ENCODE data around the gene ARPC1A. TPM values are rescaled to one million over a fixed set of nuclear protein-coding genes. Genes with fewer than 3 reads are reported as not detected.

Gene ARPC1A
- total RNA-seq, 3 donors from 2014 or later (not counting 1 experiment from before 2014, with no cell fraction given): 38.1 to 48.1 (median 47.9) TPM

DNA sequence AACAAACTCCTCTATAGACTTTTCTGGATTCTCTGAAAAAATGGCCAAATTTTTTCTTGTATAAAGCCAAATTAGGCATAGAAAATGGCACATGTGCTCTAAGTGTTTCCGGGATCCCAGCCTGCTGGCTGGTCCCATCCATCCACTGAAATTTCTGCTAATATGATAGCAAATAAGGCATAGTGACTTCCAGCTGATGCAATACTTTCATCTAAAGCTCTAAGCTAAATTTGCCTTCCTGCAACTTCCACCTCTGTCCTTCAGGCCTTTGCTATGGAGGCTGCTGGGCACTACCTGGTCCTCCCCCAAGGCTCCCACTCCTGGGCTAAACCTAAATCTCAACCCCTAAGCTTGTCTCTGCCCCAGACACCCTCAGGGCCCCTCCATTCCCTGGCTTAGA lies 32.5 kb upstream of the ARPC1A start:
- H3K4me1 Mint-ChIP-seq: no peaks in the 10 kb centered on the region
- DNase-seq: no peak
- ATAC-seq: no peak
- TF ChIP-seq, protein P1, sequence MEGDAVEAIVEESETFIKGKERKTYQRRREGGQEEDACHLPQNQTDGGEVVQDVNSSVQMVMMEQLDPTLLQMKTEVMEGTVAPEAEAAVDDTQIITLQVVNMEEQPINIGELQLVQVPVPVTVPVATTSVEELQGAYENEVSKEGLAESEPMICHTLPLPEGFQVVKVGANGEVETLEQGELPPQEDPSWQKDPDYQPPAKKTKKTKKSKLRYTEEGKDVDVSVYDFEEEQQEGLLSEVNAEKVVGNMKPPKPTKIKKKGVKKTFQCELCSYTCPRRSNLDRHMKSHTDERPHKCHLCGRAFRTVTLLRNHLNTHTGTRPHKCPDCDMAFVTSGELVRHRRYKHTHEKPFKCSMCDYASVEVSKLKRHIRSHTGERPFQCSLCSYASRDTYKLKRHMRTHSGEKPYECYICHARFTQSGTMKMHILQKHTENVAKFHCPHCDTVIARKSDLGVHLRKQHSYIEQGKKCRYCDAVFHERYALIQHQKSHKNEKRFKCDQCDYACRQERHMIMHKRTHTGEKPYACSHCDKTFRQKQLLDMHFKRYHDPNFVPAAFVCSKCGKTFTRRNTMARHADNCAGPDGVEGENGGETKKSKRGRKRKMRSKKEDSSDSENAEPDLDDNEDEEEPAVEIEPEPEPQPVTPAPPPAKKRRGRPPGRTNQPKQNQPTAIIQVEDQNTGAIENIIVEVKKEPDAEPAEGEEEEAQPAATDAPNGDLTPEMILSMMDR (IDR thresholded peaks at IDR 0.05): no peak
- H3K4me3 ChIP-seq (ENCODE audit: low read length): no peak overlapping the region
- H3K9me3 Mint-ChIP-seq: no peaks in the 10 kb centered on the region
- H3K9me3 ChIP-seq (ENCODE audit: control insufficient read depth, insufficient read depth, low read length): no peaks in the 10 kb centered on the region
- H3K36me3 Mint-ChIP-seq: no peaks in the 10 kb centered on the region
- H3K27ac ChIP-seq (ENCODE audit: low read length): no peak overlapping the region
- no peak overlapping the region for H3K4me3 Mint-ChIP-seq
- intact Hi-C loops (cut with micrococcal nuclease): no loop called here
- no peaks in the 10 kb centered on the region for H3K27me3 Mint-ChIP-seq (ENCODE audit: low read depth in 2 of 2)
- no peaks in the 10 kb centered on the region for H3K36me3 ChIP-seq (ENCODE audit: control insufficient read depth, insufficient read depth, low read length)
- H3K27ac Mint-ChIP-seq: no peak overlapping the region
- H3K4me1 ChIP-seq (ENCODE audit: control insufficient read depth, insufficient read depth, low read length): no peaks in the 10 kb centered on the region
- no peaks in the 10 kb centered on the region for H3K27me3 ChIP-seq (ENCODE audit: control insufficient read depth, insufficient read depth, low read length)
- WGBS (ENCODE audit: insufficient coverage): 100% methylated on average over 1 of the region's 1 CpG

DNA sequence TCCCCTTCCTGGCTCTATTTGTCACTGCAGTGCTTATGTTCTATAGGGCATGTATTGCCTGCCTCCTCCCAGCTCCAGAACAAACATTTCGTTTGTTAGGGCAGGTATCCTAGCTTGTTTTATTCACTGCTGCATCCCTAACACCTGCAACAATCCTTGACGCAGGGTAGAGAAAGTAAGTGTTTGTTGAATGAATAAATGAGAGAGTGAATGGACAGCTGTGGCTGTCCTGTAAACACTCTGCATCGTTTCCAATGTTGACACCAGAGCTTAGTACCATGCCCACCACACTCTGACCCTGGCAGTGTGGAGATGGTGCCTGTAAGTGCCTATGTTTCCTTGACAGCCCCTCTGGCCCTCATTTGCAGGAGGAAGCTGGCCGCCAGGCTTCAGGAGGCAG lies 32.0 kb upstream of the ARPC1A start:
- no peaks in the 10 kb centered on the region for H3K4me1 ChIP-seq (ENCODE audit: control insufficient read depth, insufficient read depth, low read length)
- Mint-ChIP-seq H3K4me1 (no peaks in the 10 kb centered on the region), H3K4me3 (no peak overlapping the region), H3K27ac (no peak overlapping the region), H3K9me3 (no peaks in the 10 kb centered on the region), H3K27me3 (ENCODE audit: low read depth in 2 of 2) (no peaks in the 10 kb centered on the region), H3K36me3 (no peaks in the 10 kb centered on the region)
- H3K36me3 ChIP-seq (ENCODE audit: control insufficient read depth, insufficient read depth, low read length): no peaks in the 10 kb centered on the region
- no peaks in the 10 kb centered on the region for H3K27me3 ChIP-seq (ENCODE audit: control insufficient read depth, insufficient read depth, low read length)
- DNase-seq (no peak), ATAC-seq (no peak)
- H3K9me3 ChIP-seq (ENCODE audit: control insufficient read depth, insufficient read depth, low read length): no peaks in the 10 kb centered on the region
- intact Hi-C loops (cut with micrococcal nuclease): no loop called here
- WGBS (ENCODE audit: insufficient coverage): 80% methylated on average over 3 of the region's 4 CpGs
- H3K27ac ChIP-seq (ENCODE audit: low read length): no peak overlapping the region
- TF ChIP-seq, protein P1 (IDR thresholded peaks at IDR 0.05): no peak
- no peak overlapping the region for H3K4me3 ChIP-seq (ENCODE audit: low read length)

DNA sequence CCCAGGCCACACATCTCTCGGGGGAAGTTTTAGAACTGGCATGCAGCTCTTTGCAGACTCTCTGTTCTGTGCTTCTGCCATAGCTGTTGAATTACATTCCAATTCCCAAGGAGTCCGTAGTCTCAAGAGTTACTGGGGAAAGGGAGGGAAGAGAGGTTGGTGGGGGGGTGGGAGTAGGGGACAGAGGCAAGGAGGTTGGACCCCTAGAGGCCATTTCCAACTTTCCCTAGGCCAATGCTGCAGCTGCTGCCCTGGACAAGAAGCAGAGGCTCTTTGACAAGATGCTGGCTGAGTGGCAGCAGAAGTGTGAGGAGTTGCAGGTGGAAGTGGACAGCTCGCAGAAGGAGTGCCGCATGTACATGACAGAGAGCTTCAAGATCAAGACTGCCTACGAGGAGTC lies 29.2 kb upstream of the ARPC1A start:
- DNase-seq (no peak), ATAC-seq (no peak)
- Histone ChIP-seq H3K27ac (ENCODE audit: low read length) (no peak overlapping the region), H3K9me3 (ENCODE audit: control insufficient read depth, insufficient read depth, low read length) (no peaks in the 10 kb centered on the region), H3K36me3 (ENCODE audit: control insufficient read depth, insufficient read depth, low read length) (no peaks in the 10 kb centered on the region), H3K4me3 (ENCODE audit: low read length) (no peak overlapping the region), H3K4me1 (ENCODE audit: control insufficient read depth, insufficient read depth, low read length) (no peaks in the 10 kb centered on the region), H3K27me3 (ENCODE audit: control insufficient read depth, insufficient read depth, low read length) (no peaks in the 10 kb centered on the region)
- intact Hi-C loops (cut with micrococcal nuclease): no loop called here
- Mint-ChIP-seq H3K9me3 (no peaks in the 10 kb centered on the region), H3K4me3 (no peak overlapping the region), H3K27ac (no peak overlapping the region), H3K36me3 (no peaks in the 10 kb centered on the region), H3K27me3 (ENCODE audit: low read depth in 2 of 2) (no peaks in the 10 kb centered on the region), H3K4me1 (no peaks in the 10 kb centered on the region)
- 93% methylated on average over 5 of the region's 5 CpGs for WGBS (ENCODE audit: insufficient coverage)
- TF ChIP-seq, protein P1 (IDR thresholded peaks at IDR 0.05): no peak

DNA sequence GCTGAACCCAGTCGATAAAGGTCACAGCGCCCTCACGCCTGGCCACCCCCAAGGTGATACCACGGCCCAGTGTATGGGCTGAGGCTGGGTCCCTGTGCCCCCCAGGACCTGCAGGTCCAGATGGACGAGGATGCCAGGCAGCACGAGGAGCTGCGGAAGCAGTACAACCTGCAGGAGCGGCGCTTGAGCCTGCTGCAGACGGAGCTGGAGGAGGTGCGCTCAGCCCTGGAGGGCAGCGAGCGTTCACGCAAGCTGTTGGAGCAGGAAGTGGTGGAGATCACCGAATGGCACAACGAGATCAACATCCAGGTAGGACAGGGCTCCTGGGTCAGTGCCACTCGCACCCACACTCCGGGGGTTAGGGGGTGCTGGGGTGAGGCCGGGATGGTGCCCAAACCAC lies 24.2 kb upstream of the ARPC1A start:
- ATAC-seq: no peak

More for the DNA sequence above, 24.2 kb upstream of the ARPC1A start:
- H3K4me3 Mint-ChIP-seq: no peak overlapping the region
- Histone ChIP-seq H3K9me3 (ENCODE audit: control insufficient read depth, insufficient read depth, low read length) (no peaks in the 10 kb centered on the region), H3K27me3 (ENCODE audit: control insufficient read depth, insufficient read depth, low read length) (no peaks in the 10 kb centered on the region), H3K27ac (ENCODE audit: low read length) (no peak overlapping the region), H3K4me3 (ENCODE audit: low read length) (no peak overlapping the region), H3K4me1 (ENCODE audit: control insufficient read depth, insufficient read depth, low read length) (no peaks in the 10 kb centered on the region), H3K36me3 (ENCODE audit: control insufficient read depth, insufficient read depth, low read length) (no peaks in the 10 kb centered on the region)
- H3K9me3 Mint-ChIP-seq: no peaks in the 10 kb centered on the region
- H3K4me1 Mint-ChIP-seq: no peaks in the 10 kb centered on the region
- WGBS (ENCODE audit: insufficient coverage): 88% methylated on average over 19 of the region's 19 CpGs
- intact Hi-C loops (cut with micrococcal nuclease): no loop called here
- TF ChIP-seq, protein P1 (IDR thresholded peaks at IDR 0.05): no peak
- H3K27me3 Mint-ChIP-seq (ENCODE audit: low read depth in 2 of 2): no peaks in the 10 kb centered on the region
- no peak overlapping the region for H3K27ac Mint-ChIP-seq
- DNase-seq: no peak
- H3K36me3 Mint-ChIP-seq: no peaks in the 10 kb centered on the region
